ENCODE data around the gene TNRC6C.
"Not testable (repeated sequence)": the region's sequence is repeated elsewhere in the genome, so short reads cannot be mapped to it uniquely, and the experiment has no call there.

Gene TNRC6C

GRCh38 chr17:77930780-77931768 is 27.4 kb upstream of the TNRC6C start:
- no peak for DNase-seq

- DNase-seq: no peak
Measured at GRCh38 chr17:77933777-77934398, 24.6 kb upstream of the TNRC6C start.

- no peak for DNase-seq
Measured at GRCh38 chr17:77935121-77935571, 23.4 kb upstream of the TNRC6C start.

GRCh38 chr17:77935744-77936143 is 22.8 kb upstream of the TNRC6C start:
- DNase-seq: not testable (repeated sequence)

GRCh38 chr17:77936881-77937280 is 21.6 kb upstream of the TNRC6C start:
- DNase-seq: no peak

- DNase-seq: no peak
Measured at GRCh38 chr17:77941004-77941403, 17.5 kb upstream of the TNRC6C start.

- no peak for DNase-seq
Measured at GRCh38 chr17:77942112-77942988, 16.2 kb upstream of the TNRC6C start.

GRCh38 chr17:77943971-77944370 is 14.5 kb upstream of the TNRC6C start:
- no peak for DNase-seq

GRCh38 chr17:77944390-77945222 is 13.9 kb upstream of the TNRC6C start:
- no peak for DNase-seq

- DNase-seq: no peak
Measured at GRCh38 chr17:77946900-77947645, 11.4 kb upstream of the TNRC6C start.

- DNase-seq: no peak
Measured at GRCh38 chr17:77948690-77949114, 9.8 kb upstream of the TNRC6C start.

GRCh38 chr17:77951123-77951522 is 7.4 kb upstream of the TNRC6C start:
- DNase-seq: no peak

GRCh38 chr17:77952368-77952767 is 6.1 kb upstream of the TNRC6C start:
- no peak for DNase-seq

- DNase-seq: no peak
Measured at GRCh38 chr17:77957235-77957856, 1.2 kb upstream of the TNRC6C start.

GRCh38 chr17:77958716-77959125 is 218 bp downstream of the TNRC6C start:
- no peak for DNase-seq

GRCh38 chr17:77959126-77959925 is 823 bp downstream of the TNRC6C start:
- DNase-seq: no peak

GRCh38 chr17:77959926-77960521 is 1.5 kb downstream of the TNRC6C start:
- DNase-seq: no peak

- DNase-seq: peak in 1 of 2 experiments; percentile 20
Measured at GRCh38 chr17:77961741-77962140, 3.2 kb downstream of the TNRC6C start.

- no peak for DNase-seq
Measured at GRCh38 chr17:77962348-77962747, 3.8 kb downstream of the TNRC6C start.

All from NCI-H446 (cell line).